GM21390 (cell line): ENCODE data around the gene SPINT3.
A peak's percentile ranks its signal among the peaks of the same experiment; 100 is the strongest.
"Not testable (repeated sequence)": the region's sequence is repeated elsewhere in the genome, so short reads cannot be mapped to it uniquely, and the experiment has no call there.

Experiments
- ATAC-seq: cut with Tn5 transposase; IDR thresholded peaks from one replicate; pipeline ENCODE4 v1.9.1; 2021; ENCODE audit not compliant: unreplicated experiment

SPINT3 gene

DNA sequence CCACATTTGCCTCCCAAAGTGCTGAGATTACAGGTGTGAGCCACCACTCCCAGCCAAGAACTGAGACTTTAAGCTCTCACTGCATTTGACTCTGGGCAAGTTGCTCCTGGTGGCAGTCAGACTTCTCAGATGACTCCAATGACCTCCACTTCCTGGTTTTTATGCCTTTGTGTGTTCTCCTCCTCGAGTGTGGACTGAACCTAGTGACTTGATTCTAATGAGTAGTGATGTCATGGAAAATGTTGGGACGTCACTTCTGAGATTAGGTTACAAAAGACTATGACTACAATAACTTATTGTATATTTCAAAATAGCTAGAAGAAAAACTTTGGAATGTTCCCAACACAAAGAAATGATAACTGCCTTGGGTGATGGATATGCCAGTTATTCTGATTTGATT is 12.0 kb downstream of the SPINT3 start:
- ATAC-seq: no peak

DNA sequence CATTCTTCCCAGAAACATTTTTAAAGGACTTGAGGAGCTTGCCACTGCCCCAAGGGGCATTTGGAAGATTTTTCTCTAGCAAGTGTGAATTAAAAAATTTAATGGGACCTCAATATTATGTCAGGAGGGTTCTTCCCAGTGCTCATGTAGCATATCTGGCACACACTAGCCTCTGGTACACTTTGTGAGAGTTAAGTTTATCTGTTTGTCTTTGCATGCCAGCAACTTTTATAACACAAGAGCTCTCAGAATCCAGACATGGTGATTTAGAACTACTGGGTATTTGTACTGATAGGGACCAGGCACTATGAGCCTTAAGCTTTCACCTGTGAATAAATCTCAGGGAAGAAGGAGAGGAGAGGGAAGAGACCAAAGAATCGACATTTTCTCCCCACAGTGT is 12.9 kb downstream of the SPINT3 start:
- no peak for ATAC-seq

DNA sequence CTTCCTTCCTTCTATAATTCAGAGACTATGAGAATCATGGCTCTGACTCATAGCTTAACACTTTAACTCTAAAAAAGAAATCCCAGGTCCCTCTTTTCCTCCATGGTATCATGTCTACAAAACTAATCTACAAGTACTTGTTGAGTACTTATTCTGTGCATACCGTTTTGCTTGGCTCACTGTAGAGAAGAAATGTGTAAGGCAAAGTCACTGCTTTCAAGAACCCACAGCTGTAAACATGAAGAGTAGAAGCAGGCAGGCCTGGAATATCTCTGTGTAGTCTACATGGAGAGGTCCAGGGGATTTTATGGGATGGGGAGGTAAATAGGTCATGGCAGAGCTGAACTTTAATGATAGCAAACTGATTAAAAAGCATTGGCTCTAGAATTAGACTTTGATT is 13.8 kb downstream of the SPINT3 start:
- no peak for ATAC-seq

DNA sequence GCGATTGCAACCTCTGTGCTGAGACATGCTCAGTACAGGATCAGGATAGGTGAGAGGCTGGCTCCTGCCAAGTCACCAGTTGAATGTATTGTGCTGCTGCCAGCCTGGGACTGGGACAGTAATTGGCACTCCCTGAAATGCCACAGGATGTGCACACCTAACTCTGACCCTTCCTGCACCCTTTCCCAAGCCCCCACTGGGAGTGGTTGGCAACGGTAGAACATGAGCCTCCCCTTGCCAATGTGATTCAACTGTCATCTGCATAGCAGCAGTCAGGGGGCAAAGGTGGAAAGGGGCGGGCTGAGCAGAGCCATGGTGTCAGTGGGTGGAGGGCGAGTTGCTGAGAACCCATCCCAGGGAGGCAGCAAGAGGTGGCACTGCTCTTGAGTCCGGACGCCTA is 15.4 kb downstream of the SPINT3 start:
- no peak for ATAC-seq

DNA sequence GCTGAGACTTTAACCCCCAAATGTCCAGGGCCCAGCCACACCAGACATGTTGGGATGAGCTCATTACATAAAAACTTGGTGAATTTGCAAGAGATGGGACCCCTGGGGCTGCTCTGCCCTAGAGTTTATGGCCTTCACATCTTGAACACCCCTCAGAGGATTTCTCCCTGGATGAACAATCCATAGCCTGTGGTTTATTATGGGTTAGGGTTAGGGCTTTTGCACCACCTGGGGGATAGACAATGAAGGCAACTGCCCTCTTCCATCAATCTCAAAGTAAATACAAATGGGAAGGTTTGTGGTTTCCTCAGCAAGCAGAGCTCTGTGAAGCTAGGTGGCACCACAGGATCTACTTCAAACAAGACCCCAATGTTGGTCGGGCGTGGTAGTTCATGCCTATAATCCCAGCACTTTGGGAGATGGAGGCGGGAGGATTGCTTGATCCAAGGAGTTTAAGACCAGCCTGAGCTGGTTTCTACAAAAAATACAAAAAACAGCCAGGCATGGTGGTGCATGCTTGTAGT is 17.4 kb downstream of the SPINT3 start:
- ATAC-seq: no peak

DNA sequence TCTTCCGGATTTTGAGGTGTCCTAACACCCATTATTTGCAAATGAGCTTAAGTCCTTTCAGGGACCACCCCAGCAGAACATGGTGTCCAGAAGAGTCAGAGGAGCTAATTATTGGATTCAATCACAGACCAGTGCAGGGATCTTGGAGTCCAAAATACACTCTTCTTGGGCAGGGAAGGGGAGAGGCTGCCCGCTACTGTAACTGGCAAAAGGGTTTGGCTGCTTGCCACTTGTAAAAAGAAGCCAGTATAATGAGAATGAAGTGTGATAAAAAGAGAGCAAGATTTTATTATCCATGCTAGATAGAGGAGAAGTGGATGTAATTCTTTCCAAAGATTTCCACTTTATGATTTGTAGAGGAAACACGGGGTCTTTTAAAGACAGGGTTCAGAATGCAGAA is 19.3 kb downstream of the SPINT3 start:
- no peak for ATAC-seq

DNA sequence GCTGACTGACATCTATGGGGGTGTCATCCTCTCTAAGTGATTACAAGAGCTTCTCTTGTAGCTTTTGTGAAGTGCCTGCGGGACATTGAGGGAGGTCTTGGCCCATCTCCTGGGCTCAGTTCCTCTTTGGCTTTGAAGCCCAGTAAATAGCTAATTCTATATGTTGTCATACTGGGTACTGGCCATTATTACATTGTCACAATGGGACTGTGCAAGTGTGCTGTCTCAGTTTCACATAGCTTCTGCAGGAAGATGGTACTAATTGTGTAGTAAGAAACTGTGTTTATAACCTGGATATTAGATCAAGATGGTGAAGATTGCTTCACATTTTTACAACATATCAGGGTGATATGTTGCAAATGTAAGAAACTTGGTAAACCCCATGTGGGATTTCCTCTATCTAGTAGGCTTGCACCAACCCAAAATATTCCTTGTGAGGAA is 19.9 kb downstream of the SPINT3 start:
- ATAC-seq: no peak

DNA sequence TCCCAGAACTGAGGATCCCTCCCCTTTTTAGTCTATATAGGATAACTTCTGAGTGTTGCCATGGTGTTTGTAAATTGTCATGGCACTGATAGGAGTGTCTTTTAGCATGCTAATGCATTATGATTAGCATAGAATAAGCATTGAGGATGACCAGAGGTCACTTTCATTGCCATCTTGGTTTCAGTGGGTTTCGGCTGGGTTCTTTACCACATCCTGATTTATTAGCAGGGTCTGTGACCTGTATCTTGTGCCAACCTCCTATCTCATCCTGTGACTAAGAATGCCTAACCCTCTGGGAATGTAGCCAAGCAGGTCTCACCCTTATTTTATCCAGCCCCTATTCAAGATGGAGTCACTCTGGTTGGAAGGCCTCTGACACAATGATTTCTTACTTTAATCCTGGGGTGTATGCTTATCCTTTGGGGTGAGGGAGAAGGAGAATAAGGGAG is 26.3 kb downstream of the SPINT3 start:
- no peak for ATAC-seq

DNA sequence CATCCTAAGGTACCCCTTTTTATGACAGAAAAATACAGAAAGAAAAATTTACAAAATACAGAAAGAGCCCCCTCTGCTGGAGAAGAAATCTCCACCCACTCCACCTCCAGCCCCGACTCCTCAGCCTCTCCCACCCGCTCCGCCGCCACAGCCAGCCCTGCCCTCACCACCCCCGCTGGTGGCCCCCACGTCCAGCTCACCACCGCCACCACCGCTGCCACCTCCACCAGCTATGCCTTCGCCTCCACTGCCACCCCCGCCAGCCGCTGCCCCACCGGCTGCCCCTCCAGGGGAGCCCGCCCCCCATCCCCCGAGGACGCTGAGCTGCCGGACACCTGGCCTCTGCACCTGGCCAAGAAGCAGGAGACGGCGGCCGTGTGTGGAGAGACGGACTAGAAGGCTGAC is 28.2 kb downstream of the SPINT3 start:
- no peak for ATAC-seq

DNA sequence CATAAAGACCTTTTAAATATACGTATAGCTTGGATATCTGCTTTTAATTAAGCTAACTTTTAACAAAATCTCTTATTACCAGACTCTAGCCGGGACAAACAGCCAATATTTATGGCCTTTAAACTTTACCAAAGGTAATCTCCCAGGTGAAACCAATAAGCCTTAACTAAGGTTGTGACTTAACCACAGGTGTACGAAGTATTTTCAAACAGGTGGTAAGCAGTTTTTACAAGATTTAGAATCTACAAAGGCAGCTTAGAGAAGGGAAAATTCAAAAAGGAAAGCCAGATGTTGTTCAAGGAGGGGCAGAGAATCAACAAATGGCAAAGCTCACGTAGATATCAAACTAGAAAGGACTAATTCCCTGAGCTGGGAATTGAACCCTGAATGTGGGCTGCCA is 30.0 kb downstream of the SPINT3 start:
- ATAC-seq: no peak

DNA sequence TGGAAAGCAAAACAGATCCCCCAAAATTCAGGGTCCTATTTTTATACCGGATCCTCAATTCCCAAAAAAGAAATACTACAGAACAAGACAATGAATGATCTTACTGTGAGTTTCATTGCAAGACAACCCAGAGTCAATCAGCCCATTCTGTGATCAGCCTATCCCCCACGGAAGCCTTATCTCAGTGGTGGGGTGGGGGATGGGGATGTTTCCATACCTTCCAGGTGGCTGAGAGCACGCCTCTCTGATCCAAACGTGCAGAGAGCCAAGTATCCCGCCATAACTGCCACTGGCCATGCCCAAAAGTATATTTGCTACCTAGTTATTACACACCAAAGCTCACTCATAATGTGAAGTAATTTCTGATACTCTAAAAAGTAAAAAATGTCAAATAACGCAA is 30.7 kb downstream of the SPINT3 start:
- ATAC-seq: no peak

DNA sequence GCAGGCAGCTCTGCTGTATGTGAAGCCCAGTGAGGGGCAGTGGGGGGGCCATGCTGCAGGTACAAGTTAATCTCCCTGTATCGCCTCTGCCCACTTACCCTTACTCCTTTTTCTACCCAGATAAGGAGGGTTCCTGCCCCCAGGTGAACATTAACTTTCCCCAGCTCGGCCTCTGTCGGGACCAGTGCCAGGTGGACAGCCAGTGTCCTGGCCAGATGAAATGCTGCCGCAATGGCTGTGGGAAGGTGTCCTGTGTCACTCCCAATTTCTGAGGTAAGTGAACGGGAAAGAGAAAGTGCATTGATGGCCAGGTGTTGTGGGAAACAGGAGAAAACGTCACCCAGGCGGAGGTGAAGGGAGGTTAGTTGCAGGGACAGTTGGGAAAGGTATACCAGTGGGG is 35.6 kb downstream of the SPINT3 start:
- ATAC-seq: no peak

DNA sequence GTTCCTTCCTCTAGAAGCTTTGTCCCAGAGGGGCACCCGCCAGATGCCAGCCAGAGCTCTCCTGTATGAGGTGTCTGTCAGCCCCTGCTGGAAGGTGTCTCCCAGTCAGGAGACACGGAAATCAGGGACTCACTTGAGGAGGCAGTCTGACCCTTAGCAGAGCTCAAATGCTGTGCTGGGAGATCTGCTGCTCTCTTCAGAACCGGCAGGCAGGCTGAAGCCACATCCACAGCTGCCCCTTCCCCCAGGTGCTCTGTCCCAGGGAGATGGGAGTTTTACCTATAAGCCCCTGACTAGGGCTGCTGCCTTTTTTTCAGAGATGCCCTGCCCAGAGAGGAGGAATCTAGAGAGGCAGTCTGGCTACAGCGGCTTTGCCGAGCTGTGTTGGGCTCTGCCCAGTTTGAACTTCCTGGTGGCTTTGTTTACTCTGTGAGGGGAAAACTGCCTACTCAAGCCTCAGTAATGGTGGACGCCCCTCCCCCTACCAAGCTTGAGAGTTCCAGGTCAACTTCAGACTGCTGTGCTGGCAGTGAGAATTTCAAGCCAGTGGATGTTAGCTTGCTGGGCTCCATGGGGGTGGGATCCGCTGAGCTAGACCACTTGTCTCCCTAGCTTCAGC is 37.8 kb downstream of the SPINT3 start:
- not testable (repeated sequence) for ATAC-seq

DNA sequence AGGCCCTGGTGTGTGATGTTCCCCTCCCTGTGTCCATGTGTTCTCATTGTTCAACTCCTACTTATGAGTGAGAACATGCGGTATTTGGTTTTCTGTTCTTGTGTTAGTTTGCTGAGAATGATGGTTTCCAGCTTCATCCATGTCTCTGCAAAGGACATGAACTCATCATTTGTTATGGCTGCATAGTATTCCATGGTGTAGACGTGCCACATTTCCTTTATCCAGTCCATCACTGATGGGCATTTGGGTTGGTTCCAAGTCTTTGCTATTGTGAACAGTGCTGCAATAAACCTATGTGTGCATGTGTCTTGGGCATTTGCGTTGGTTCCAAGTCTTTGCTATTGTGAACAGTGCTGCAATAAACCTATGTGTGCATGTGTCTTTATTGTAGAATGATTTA is 43.1 kb downstream of the SPINT3 start:
- not testable (repeated sequence) for ATAC-seq

DNA sequence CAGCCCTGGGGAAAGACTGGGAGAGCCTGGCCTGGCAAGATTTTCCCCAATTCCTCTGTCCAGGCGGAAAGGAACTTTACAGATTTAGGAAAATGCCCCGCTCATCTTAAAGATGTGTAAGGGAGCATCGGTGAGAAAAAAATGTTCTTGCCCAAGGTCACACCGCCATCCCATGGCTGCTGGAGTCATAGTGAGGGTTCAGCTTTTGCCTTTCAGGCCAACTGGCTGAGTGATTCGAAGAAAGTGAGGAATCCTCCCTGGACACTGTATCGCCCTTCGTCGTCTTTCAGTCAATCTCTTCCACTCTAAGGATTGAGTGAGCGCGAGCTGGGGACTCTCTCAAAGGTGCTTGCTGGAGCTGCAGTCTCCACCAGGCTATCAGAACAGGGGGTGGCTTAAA is 44.5 kb downstream of the SPINT3 start:
- no peak for ATAC-seq

DNA sequence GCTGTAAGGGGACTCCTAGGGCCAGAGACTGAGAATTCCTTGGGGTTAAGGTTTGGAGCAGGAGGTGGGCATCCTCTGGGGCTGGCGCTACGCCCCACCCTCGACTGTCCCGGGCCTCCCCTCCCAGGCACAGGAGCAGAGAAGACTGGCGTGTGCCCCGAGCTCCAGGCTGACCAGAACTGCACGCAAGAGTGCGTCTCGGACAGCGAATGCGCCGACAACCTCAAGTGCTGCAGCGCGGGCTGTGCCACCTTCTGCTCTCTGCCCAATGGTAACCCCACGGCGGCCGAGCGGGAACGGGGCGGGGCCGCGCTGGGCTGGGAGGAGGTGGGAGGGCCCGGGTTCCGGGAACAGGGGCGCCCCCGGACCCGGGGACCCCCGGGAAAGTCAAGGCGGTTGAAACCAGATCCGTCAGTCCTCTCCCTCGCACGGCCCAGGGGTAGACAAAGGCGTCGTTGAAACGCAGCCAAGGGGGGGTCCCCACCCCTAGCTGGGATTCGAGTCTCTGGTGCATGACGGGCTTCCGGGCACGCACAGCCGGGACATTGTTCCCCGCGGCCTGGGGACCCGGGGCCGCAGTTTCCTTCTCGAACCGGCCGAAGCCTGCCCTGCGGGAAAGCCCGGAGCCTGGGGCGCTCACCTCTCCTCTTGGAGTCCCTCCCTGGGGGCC is 45.0 kb downstream of the SPINT3 start:
- peak; percentile 53 for ATAC-seq

DNA sequence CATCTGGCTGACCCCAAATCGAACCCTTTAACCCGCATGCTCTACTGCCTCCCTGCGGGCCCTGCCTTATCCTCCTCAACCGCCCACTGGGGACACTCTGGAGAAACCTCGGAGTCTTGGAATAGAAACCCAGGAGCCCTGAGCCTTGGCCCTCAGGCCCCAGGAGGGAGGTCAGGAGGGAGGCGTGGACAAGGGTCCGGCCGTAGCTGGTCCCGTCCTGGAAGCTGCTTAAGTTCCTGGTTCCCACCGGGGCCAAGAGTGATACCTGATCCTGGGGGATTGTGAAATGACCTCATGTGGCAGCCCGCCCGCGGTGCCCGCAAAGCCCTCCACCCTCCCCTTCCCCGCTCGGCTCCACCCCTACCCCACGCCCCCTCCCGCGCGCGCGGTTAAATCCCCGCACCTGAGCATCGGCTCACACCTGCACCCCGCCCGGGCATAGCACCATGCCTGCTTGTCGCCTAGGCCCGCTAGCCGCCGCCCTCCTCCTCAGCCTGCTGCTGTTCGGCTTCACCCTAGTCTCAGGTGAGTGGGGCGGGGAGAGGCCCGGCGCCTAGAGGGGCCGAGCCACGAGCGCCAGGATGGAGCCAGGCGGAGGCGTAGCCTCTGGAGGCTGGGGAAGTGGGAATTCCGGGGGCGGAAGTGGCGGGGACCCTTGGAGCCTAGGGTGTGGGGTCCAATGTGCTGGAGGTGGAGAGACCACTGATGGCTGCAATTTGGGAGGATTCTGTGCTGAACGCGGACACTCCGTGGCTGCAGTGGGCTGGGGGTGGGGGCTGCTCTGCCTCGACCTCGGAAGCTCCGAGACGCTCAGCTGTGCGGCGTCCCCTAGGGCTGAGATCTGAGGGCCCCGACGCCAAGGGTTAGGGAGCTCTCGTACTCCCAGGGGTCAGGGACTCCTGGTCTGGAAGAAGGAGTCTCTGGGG is 45.8 kb downstream of the SPINT3 start, which contains the start of gene WFDC2:
Gene WFDC2 (plus strand): TSS at position 418 of the 926 bp plus-strand sequence. CDS start 29 bp downstream, at position 447.
- no peak for ATAC-seq

DNA sequence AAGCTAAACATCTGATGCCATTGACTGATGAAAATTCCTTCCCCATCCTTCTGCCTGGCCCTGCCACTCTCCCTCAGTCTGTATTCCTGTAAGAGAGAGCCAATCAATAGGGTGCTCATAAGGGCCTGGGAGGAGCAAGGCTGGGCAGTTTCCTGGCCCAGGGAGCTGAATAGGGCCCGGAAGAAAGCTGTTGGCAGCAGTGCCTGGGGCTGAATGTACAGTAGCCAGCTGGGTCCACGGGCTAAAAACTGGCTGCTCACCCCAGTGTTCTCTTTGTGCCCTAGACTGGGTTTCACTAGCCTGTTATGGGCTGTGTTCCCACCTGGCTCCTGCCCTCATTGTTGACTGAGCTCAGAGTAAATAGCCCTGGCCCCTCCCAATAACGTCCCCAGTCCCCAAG is 47.6 kb downstream of the SPINT3 start:
- ATAC-seq: no peak

DNA sequence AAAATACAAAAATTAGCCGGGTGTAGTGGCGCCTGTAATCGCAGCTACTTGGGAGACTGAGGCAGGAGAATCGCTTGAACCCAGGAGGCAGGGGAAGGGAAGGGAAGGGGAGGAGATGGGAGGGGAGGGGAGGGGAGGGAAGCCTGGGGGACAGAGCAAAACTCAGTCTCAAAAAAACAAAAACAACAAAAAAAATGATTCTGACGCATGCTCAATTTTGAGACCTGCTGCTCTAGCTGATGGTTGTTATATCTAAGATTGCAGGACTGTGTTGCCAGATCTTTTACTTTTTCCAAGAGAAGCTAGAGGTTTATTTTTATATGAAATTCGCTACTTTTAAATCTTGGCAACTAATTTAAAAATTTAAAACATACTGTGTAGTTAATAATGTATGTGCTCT is 48.2 kb downstream of the SPINT3 start:
- ATAC-seq: no peak

DNA sequence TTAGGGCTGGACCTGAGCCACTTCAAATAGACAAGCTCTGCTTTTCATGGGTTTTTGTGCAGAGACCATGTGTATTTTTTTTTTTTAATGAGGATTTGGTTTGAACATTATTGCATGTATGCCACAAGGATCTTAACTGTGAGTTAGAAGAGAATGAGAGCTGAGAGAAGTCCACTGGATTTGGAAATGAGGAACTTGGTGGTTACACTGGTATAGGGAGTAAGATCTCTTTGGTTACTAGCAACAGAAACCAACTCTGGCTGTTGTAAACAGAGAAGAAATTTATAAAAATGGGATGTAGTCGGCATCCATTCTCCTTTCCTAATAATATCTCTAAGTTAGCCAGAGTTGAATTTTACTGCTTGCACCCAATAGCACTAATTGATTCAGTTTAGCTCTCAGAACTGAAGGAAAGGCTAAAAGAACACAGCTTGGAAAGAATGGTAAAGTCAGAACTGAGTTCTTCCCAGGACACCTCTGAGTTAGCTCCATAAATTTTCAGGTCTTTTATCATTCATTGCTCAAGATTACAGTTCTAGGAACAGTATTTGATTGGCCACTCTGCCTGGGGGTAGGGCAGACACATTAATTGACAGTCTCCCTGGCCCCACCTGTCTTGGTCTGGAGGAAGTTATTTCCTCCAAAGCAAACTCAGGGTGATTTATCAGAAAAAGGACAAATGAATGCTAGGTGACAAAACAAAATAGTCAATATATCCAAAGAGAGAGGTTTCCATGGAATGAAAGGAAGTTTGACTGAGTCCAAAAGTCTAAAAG is 49.7 kb downstream of the SPINT3 start:
- no peak for ATAC-seq

DNA sequence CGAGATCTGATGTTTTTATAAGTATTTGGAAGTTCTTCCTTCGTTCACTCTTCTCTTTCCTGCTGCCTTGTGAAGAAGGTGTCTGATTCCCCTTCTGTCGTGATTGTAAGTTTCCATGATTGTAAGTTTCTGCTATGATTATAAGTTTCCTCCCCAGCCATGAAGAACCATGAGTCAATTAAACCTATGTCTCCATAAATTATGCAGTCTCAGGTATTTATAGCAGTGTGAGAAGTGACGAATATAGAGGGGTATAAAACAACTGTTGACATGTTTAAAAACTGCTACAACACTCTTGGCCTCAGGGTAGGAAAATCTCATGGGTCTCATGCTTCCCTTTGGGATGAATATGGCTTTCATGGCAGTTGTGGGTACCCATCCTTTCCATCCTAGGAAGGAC is 51.7 kb downstream of the SPINT3 start:
- ATAC-seq: no peak
